ACHN (cell line): ENCODE data around the gene CWC27.

Experiments used
- DNase-seq: peaks from one replicate; pipeline ENCODE4 v3.0.0-alpha.2; 2015
- in situ Hi-C: cut with HindIII; loops from 2 replicates; pipeline ENCODE4 v1.10.0; 2017; ENCODE audit warnings: low sequenced_read_pairs, low pct_ligation_motif_present, low pct_unique_long_range_greater_than_20kb

CWC27 gene

GRCh38 chr5:64947031-64947430 is 178.3 kb downstream of the CWC27 start:
- in situ Hi-C loops: no loop called here
- no peak for DNase-seq

GRCh38 chr5:64947801-64948200 is 179.1 kb downstream of the CWC27 start:
- no peak for DNase-seq
- in situ Hi-C loops: no loop called here

GRCh38 chr5:64949331-64949730 is 180.6 kb downstream of the CWC27 start:
- no peak for DNase-seq
- in situ Hi-C loops: no loop called here

GRCh38 chr5:64952951-64953673 is 184.4 kb downstream of the CWC27 start:
- no peak for DNase-seq
- in situ Hi-C loops: no loop called here

GRCh38 chr5:64954518-64954917 is 185.8 kb downstream of the CWC27 start:
- no peak for DNase-seq
- in situ Hi-C loops: no loop called here

- DNase-seq: peak; percentile 54
- in situ Hi-C loops: no loop called here
Measured at GRCh38 chr5:64958757-64959391, 190.1 kb downstream of the CWC27 start.

GRCh38 chr5:64963278-64963677 is 194.5 kb downstream of the CWC27 start:
- in situ Hi-C loops: no loop called here
- DNase-seq: no peak

GRCh38 chr5:64968591-64969110 is 199.9 kb downstream of the CWC27 start:
- no peak for DNase-seq
- in situ Hi-C loops: no loop called here

GRCh38 chr5:64969578-64969977 is 200.8 kb downstream of the CWC27 start:
- DNase-seq: no peak
- in situ Hi-C loops: no loop called here

- DNase-seq: peak; percentile 1
- in situ Hi-C loops: no loop called here
Measured at GRCh38 chr5:64971513-64971912, 202.8 kb downstream of the CWC27 start.

GRCh38 chr5:64971990-64972389 is 203.3 kb downstream of the CWC27 start:
- DNase-seq: no peak

GRCh38 chr5:64972591-64972990 is 203.9 kb downstream of the CWC27 start:
- DNase-seq: no peak
- in situ Hi-C loops: no loop called here

More at GRCh38 chr5:64971990-64972389, 203.3 kb downstream of the CWC27 start:
- in situ Hi-C loops: no loop called here

GRCh38 chr5:64973215-64973614 is 204.5 kb downstream of the CWC27 start:
- in situ Hi-C loops: no loop called here
- no peak for DNase-seq

- in situ Hi-C loops: no loop called here
- peak; percentile 15 for DNase-seq
Measured at GRCh38 chr5:64977779-64978178, 209.0 kb downstream of the CWC27 start.

GRCh38 chr5:64978546-64978945 is 209.8 kb downstream of the CWC27 start:
- in situ Hi-C loops: no loop called here

GRCh38 chr5:64979531-64979930 is 210.8 kb downstream of the CWC27 start:
- no peak for DNase-seq
- in situ Hi-C loops: no loop called here

More at GRCh38 chr5:64978546-64978945, 209.8 kb downstream of the CWC27 start:
- DNase-seq: no peak

- DNase-seq: no peak
- in situ Hi-C loops: no loop called here
Measured at GRCh38 chr5:64980176-64980575, 211.4 kb downstream of the CWC27 start.

GRCh38 chr5:64987768-64988167 is 219.0 kb downstream of the CWC27 start:
- no peak for DNase-seq
- in situ Hi-C loops: no loop called here

- in situ Hi-C loops: no loop called here
- DNase-seq: no peak
Measured at GRCh38 chr5:65009207-65009606, 240.5 kb downstream of the CWC27 start.

GRCh38 chr5:65010841-65011240 is 242.1 kb downstream of the CWC27 start:
- DNase-seq: no peak
- in situ Hi-C loops: no loop called here
